GM12892 (cell line): ENCODE results near the gene LTB4R2.

Experiments used
- POLR2A ChIP-seq: IDR thresholded peaks from 2 replicates; pipeline ENCODE4 v1.6.1; 2011; ENCODE audit warnings: low read depth, low read length, control low read depth
- POLR2AphosphoS5 ChIP-seq: IDR thresholded peaks from 2 replicates; pipeline ENCODE4 v1.6.1; 2011; ENCODE audit warnings: low read depth, low read length, control low read depth

DNA sequence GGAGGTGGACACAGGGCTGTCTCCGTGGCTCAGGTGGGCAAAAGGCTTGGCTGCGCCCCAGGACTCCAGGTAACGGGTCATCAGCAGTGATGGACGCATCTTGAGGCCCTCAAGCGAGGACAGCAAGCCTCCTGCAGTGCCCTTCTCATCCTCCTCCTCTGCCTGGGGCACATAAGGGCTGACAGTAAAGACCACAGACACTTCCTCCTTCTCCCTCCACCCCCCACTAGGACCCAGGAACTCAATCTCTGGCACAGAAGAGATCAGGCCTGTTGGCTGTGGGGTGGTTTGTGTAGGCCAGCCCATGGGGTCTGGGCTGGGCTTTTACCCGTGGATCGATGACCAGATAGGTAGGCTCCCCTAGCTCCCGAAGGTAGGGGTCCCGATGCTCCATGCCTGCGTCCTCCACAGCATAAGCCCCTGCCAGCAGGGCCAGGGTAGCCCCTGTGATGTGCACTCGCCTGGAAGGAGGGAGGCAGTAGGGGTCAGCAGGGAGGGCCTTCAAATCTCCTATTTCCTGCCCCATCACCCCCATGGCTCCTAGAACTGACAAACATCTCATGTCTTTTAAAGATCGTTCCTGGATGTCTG, 19.2 kb downstream of the LTB4R2 start:
- no peak for TF ChIP-seq POLR2A
- no peak for TF ChIP-seq POLR2AphosphoS5
